HG03045 (cell line): ENCODE data around the gene FIBP.

Experiments
- ATAC-seq: cut with Tn5 transposase; IDR thresholded peaks from one replicate; pipeline ENCODE4 v1.9.1; 2021; ENCODE audit warnings: mild to moderate bottlenecking, moderate library complexity; ENCODE audit not compliant: unreplicated experiment

The FIBP gene

GRCh38 chr11:65860278-65861164 is 27.8 kb downstream of the FIBP start, which contains the start of gene MUS81:
MUS81 (plus strand) TSS chr11:65860433; CDS start chr11:65860754, 321 bp downstream.
- no peak for ATAC-seq

GRCh38 chr11:65859812-65860277 is 28.4 kb downstream of the FIBP start:
- ATAC-seq, result no peak

GRCh38 chr11:65859095-65859811 is 29.0 kb downstream of the FIBP start:
- peak; percentile 48 for ATAC-seq

- no peak for ATAC-seq
Observed at GRCh38 chr11:65858681-65859087, 29.6 kb downstream of the FIBP start.

GRCh38 chr11:65857853-65858680 is 30.2 kb downstream of the FIBP start, which contains the start of gene CFL1:
CFL1 (minus strand) TSS chr11:65858180; CDS start chr11:65858099, 81 bp downstream.
- ATAC-seq, result peak; percentile 44

- peak; percentile 11 for ATAC-seq
Observed at GRCh38 chr11:65857500-65857852, 30.8 kb downstream of the FIBP start.

- ATAC-seq, result peak; percentile 25
Observed at GRCh38 chr11:65856689-65857499, 31.4 kb downstream of the FIBP start.

GRCh38 chr11:65855927-65856363 is 32.3 kb downstream of the FIBP start:
- no peak for ATAC-seq

GRCh38 chr11:65854852-65855837 is 33.1 kb downstream of the FIBP start:
- ATAC-seq, result no peak

DNA sequence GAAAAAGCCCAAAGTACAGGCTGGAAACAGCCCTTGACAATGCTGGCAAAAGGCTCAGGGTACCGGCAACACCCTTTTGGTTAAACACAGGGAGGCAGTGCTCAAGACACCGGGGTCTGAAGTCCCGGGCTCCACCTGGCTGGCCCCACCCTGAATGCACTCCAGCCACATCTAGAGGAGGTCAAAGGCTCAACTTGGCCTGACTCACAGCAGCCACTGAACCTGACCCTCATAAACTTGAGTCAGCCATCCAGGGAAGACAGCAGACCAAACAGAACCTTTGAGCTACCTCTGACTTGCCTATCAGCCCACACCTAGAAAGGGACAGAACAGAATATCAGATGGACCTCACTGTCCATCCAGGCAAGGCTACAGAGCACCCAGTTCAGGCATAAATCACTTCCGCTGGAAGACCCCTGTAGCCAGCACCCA is 34.1 kb downstream of the FIBP start:
- ATAC-seq, result no peak

DNA sequence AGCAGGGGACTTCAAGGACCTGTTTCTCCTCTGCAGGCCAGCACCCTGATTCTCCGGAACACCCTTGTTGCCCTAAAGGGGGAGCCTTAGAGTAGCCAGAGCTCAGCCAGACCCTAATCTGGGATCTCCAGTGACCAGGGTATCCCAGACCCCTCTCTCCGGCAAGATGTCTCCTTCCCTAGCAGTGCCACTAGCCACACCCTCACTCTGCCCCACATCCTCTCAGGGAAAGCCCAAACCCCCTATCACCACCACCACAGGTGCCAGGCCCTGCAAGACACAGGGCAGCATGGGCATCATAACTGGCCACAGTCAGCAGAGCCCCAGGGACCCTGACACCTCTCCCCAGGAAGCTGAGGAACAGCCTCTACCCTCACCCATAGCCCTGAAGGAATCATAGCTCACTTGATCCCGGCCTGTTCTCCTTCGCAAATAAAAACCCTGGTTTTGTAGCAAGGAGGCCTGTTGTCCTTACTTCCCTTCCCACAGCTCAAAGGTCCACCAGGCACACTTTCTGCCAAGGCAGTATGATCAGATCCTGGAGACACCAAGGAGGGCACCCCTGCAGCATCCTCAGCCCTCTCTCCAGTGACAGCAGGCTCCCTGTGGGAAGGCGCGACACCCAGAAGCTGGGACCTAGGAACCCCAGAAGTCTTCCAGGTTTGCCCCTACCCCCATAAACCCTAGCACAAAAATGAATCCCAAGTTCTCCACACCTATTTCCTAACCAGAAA is 34.9 kb downstream of the FIBP start:
- no peak for ATAC-seq

DNA sequence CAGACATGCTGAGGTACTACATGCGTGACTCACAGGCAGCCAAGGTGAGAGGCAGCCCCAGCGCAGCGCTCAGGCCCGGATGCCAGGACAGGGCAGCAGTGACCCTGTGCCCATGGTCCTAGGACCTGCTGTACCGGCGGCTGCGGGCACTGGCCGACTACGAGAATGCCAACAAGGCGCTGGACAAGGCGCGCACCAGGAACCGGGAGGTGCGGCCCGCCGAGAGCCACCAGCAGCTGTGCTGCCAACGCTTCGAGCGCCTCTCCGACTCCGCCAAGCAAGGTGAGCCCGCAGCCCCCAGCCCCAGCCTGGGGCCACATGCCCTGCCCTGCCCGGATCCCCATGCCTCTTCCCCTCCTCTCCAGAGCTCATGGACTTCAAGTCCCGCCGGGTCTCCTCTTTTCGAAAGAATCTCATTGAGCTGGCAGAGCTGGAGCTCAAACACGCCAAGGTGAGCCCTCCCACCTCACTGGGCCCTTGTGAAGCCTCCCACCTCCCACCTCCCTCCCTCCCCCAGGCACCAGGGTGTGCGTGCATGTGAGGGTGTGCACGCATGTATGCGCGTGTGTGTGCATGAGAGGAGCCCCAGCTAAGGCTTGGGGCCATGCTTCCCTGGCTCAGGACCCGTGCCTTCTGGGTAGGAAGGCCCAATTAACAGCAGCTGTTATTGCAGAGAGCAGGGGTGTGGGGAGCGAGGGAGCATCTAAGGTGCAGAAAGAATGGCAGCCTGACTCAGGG is 35.6 kb downstream of the FIBP start:
- ATAC-seq, result no peak

- no peak for ATAC-seq
Observed at GRCh38 chr11:65851811-65852507, 36.3 kb downstream of the FIBP start.

GRCh38 chr11:65851083-65851579 is 37.1 kb downstream of the FIBP start:
- no peak for ATAC-seq

GRCh38 chr11:65850217-65851082 is 37.8 kb downstream of the FIBP start:
- no peak for ATAC-seq

DNA sequence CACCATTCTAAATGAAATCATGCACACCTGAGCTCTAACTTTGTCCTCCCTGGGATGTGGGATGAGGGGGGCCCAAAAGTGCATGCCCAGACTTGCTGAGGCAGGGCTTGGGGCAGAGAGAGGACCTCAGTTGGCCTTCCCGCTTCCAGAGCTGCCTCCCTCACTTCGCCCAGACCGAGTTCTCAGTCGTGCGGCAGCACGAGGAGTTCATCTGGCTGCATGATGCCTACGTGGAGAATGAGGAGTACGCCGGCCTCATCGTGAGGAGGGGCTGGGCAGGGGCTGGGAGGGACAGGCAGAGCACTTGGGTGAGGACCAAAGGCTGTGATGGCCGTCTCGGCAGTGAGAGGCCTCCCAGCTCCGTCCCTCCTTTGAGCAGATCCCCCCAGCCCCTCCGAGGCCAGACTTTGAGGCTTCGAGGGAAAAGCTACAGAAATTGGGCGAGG is 38.5 kb downstream of the FIBP start:
- ATAC-seq, result no peak
